Thoracic aorta (tissue), 2 donors: ENCODE results near the gene PLEK. TPM values are rescaled to one million over a fixed set of nuclear protein-coding genes. Genes with fewer than 3 reads are reported as not detected.

Experiments
- ATAC-seq: fragments of 150-250 bp; one replicate; pipeline ENCODE4 v1.8.0; 2017; ENCODE audit warnings: low read depth; ENCODE audit not compliant: insufficient number of reproducible peaks, low FRiP score
- DNase-seq: peaks from one replicate; pipeline ENCODE4 v3.0.0-alpha.2; 2020; ENCODE audit warnings: low spot score
- H3K27ac ChIP-seq, 2 donors: fragments of 200-600 bp; sonication (generic); 1 replicate in 1 of 2; 2 replicates in 1 of 2; pipeline ENCODE4 v1.5.1; 2016; ENCODE audit warnings: mild to moderate bottlenecking in 2 of 2, moderate library complexity in 2 of 2
- H3K27me3 ChIP-seq: fragments of 200-600 bp; sonication (generic); replicated peaks from 2 replicates; pipeline ENCODE4 v1.6.0; 2016; ENCODE audit warnings: mild to moderate bottlenecking; ENCODE audit not compliant: insufficient read depth
- H3K36me3 ChIP-seq: fragments of 200-600 bp; sonication (generic); one replicate; pipeline ENCODE4 v1.5.1; 2016
- H3K4me1 ChIP-seq, 2 donors: fragments of 200-600 bp; sonication (generic); 1 replicate in 1 of 2; 2 replicates in 1 of 2; pipeline versions ENCODE4 v1.5.1 to v1.6.0; 2016; ENCODE audit warnings: low read depth in 2 of 2, mild to moderate bottlenecking in 1 of 2; ENCODE audit not compliant: control insufficient read depth in 1 of 2
- H3K4me3 ChIP-seq: fragments of 200-600 bp; sonication (generic); 2 replicates; pipeline ENCODE4 v1.5.1; 2016; ENCODE audit warnings: mild to moderate bottlenecking
- H3K9me3 ChIP-seq: fragments of 200-600 bp; sonication (generic); 2 replicates; pipeline ENCODE4 v1.5.1; 2016
- CTCF ChIP-seq: fragments of 200-600 bp; sonication (generic); IDR thresholded peaks from one replicate; pipeline ENCODE4 v1.5.1; 2019; ENCODE audit warnings: antibody characterized with exemption
- total RNA-seq, 2 donors: library from RNA; depleted of rRNA; stranded (reverse); fragments of >200 nt; gene quantifications; one replicate each; pipeline versions ENCODE4 v1.1.0 to v1.2.3, GENCODE V29; 2016

PLEK gene
- total RNA-seq, 2 donors from 2014 or later = 16.2 to 20.7 TPM

GRCh38 chr2:68414876-68415275 is 49.8 kb downstream of the PLEK start:
- DNase-seq = no peak
- TF ChIP-seq CTCF = no peak
- no peak for ATAC-seq

GRCh38 chr2:68415521-68415920 is 50.4 kb downstream of the PLEK start:
- Histone ChIP-seq H3K27ac (no peak overlapping the region), H3K27me3 (no peaks in the 10 kb centered on the region), H3K36me3 (no peaks in the 10 kb centered on the region), H3K4me3 (no peak overlapping the region), H3K4me1 (no peaks in the 10 kb centered on the region), H3K9me3 (no peaks in the 10 kb centered on the region)
- TF ChIP-seq CTCF = no peak
- ATAC-seq (no peak), DNase-seq (no peak)

More at GRCh38 chr2:68414876-68415275, 49.8 kb downstream of the PLEK start:
- Histone ChIP-seq H3K27ac (no peak overlapping the region), H3K4me1 (no peaks in the 10 kb centered on the region), H3K27me3 (no peaks in the 10 kb centered on the region), H3K9me3 (no peaks in the 10 kb centered on the region), H3K36me3 (no peaks in the 10 kb centered on the region), H3K4me3 (no peak overlapping the region)

GRCh38 chr2:68416081-68416675 is 51.1 kb downstream of the PLEK start:
- TF ChIP-seq CTCF = no peak
- Histone ChIP-seq H3K4me3 (no peak overlapping the region), H3K9me3 (no peaks in the 10 kb centered on the region), H3K27ac (no peak overlapping the region), H3K4me1 (no peaks in the 10 kb centered on the region), H3K36me3 (no peaks in the 10 kb centered on the region), H3K27me3 (no peaks in the 10 kb centered on the region)
- DNase-seq (no peak), ATAC-seq (no peak)

GRCh38 chr2:68417926-68418325 is 52.8 kb downstream of the PLEK start:
- no peak overlapping the region for H3K4me3 ChIP-seq
- H3K27ac ChIP-seq = no peak overlapping the region
- H3K27me3 ChIP-seq = no peaks in the 10 kb centered on the region
- no peaks in the 10 kb centered on the region for H3K9me3 ChIP-seq
- no peaks in the 10 kb centered on the region for H3K36me3 ChIP-seq
- TF ChIP-seq CTCF = no peak
- DNase-seq = no peak
- no peaks in the 10 kb centered on the region for H3K4me1 ChIP-seq
- ATAC-seq = no peak

GRCh38 chr2:68418419-68418818 is 53.3 kb downstream of the PLEK start:
- Histone ChIP-seq H3K36me3 (no peaks in the 10 kb centered on the region), H3K27ac (no peak overlapping the region), H3K9me3 (no peaks in the 10 kb centered on the region), H3K4me1 (no peaks in the 10 kb centered on the region), H3K27me3 (no peaks in the 10 kb centered on the region), H3K4me3 (no peak overlapping the region)
- no peak for TF ChIP-seq CTCF
- DNase-seq (no peak), ATAC-seq (no peak)
